ENCODE results near the gene LCP2. TPM values are rescaled to one million over a fixed set of nuclear protein-coding genes. Genes with fewer than 3 reads are reported as not detected.

The LCP2 gene
- total and polyA plus RNA-seq, 2 experiments from 2014 or later: 0.80 TPM; not detected in 1

DNA sequence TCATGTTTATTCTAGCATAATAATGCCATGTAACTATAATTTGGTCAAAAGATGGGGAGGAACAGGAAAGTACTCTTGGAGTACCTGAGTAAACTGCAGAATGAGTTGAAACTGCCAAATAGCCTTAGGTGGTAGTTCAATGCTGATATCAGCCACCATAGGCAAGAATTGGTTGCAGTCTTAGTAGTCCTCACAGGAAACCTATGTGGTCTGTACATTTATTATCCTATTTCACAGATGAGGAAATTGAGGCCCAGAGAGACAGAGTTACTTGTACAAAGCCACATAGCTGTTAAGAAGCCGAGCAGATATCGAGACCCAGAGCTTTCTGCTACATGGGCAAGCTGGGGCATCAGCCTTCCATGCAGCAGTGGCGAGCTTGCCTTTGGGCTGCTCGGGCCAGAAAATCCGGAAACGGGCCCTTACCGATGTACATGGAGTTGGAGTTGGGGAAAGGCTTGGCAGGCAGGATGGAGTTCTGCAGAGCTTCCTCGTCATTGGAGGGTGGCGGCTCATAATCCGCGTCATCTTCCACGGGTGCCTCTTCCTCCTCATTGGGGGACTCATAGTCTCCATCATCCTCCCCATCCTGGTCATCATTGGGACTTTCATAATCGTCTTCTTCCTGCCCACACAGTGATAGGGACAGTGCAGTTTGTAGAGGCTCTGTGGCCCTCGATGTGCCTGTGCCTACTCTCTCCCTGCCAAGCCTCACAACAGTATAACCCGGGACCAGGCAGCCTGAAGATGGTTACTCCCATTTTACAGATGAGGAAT, 27.1 kb downstream of the LCP2 start:
- Histone ChIP-seq H3K9me3 (ENCODE audit: low read depth) (no peaks in the 10 kb centered on the region), H3K79me2 (no peaks in the 10 kb centered on the region), H3K27ac (no peak overlapping the region), H3K4me1 (ENCODE audit: insufficient read depth) (peaks cover 5% of the 10 kb centered on the region), H3K9me2 (replicated peaks; ENCODE audit: insufficient read depth) (no peaks in the 10 kb centered on the region), H3K4me3 (no peak overlapping the region), H4K20me1 (ENCODE audit: insufficient read depth, poor library complexity, severe bottlenecking) (no peaks in the 10 kb centered on the region), H2AFZ (no peak overlapping the region), H3K4me2 (no peak overlapping the region), H3K36me3 (replicated peaks; ENCODE audit: insufficient read depth, low read depth) (no peaks in the 10 kb centered on the region), H3K27me3 (peaks cover 19% of the 10 kb centered on the region)
- 92% methylated on average over 15 of the region's 15 CpGs for WGBS (ENCODE audit: low lambda C conversion rate, missing lambda C conversion rate)
- TF ChIP-seq, protein P1, sequence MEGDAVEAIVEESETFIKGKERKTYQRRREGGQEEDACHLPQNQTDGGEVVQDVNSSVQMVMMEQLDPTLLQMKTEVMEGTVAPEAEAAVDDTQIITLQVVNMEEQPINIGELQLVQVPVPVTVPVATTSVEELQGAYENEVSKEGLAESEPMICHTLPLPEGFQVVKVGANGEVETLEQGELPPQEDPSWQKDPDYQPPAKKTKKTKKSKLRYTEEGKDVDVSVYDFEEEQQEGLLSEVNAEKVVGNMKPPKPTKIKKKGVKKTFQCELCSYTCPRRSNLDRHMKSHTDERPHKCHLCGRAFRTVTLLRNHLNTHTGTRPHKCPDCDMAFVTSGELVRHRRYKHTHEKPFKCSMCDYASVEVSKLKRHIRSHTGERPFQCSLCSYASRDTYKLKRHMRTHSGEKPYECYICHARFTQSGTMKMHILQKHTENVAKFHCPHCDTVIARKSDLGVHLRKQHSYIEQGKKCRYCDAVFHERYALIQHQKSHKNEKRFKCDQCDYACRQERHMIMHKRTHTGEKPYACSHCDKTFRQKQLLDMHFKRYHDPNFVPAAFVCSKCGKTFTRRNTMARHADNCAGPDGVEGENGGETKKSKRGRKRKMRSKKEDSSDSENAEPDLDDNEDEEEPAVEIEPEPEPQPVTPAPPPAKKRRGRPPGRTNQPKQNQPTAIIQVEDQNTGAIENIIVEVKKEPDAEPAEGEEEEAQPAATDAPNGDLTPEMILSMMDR (IDR thresholded peaks at IDR 0.05; ENCODE audit: poor library complexity): no peak
- TF ChIP-seq EZH2 (IDR thresholded peaks at IDR 0.05; ENCODE audit: borderline replicate concordance): no peak
- TF ChIP-seq EZH2phosphoT487 (IDR thresholded peaks at IDR 0.05; ENCODE audit: low read depth, severe bottlenecking, unreplicated experiment): no peak
- DNase-seq (ENCODE audit: low spot score): no peak

DNA sequence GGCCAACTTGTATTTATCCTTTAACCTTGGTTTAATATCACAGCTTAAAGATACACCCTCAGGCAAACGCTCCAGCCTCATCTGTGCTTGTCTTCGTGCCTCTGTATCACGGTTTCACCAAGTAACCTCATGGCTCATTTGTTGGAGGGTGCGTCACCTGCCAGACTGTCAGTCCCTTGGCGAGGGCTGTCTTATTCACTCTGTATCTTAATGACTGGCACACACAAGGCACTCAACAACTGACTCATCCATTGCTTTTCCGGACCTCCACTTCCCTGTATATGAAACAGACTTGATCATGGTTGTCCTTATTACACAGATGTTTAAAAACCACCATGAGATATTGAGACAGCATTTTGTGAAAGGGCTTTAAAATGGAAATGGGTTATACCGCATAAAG, 28.0 kb downstream of the LCP2 start:
- Histone ChIP-seq H3K27me3 (peaks cover 19% of the 10 kb centered on the region), H3K79me2 (no peaks in the 10 kb centered on the region), H4K20me1 (ENCODE audit: insufficient read depth, poor library complexity, severe bottlenecking) (no peaks in the 10 kb centered on the region), H3K36me3 (replicated peaks; ENCODE audit: insufficient read depth, low read depth) (no peaks in the 10 kb centered on the region), H3K9me2 (replicated peaks; ENCODE audit: insufficient read depth) (no peaks in the 10 kb centered on the region), H3K27ac (no peak overlapping the region), H3K4me2 (no peak overlapping the region), H3K4me3 (no peak overlapping the region), H3K9me3 (ENCODE audit: low read depth) (no peaks in the 10 kb centered on the region), H2AFZ (no peak overlapping the region), H3K4me1 (ENCODE audit: insufficient read depth) (peaks cover 5% of the 10 kb centered on the region)
- TF ChIP-seq EZH2 (IDR thresholded peaks at IDR 0.05; ENCODE audit: borderline replicate concordance) (no peak), EZH2phosphoT487 (IDR thresholded peaks at IDR 0.05; ENCODE audit: low read depth, severe bottlenecking, unreplicated experiment) (no peak)
- TF ChIP-seq, protein P1 (IDR thresholded peaks at IDR 0.05; ENCODE audit: poor library complexity): no peak
- no peak for DNase-seq (ENCODE audit: low spot score)
- WGBS (ENCODE audit: low lambda C conversion rate, missing lambda C conversion rate): 95% methylated on average over 7 of the region's 7 CpGs

DNA sequence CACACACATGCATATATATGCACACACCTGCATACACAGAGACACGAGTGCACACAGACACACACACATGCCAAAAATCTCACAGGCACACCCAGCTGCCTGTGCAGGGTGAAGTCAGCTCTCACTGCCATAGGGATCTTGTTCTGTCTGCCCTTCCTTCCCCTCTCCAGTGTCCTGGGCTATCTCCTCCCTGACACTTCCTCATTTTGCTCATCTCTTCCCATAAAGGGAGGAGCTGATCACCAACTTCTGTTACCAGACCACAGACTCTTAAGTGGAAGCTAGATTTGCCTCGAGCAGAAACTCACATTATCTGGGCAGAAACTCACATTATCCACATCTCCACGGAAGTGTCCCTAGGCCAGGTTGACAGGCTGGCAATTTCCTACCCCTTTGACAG, 28.7 kb downstream of the LCP2 start:
- peaks cover 24% of the 10 kb centered on the region for H3K27me3 ChIP-seq
- peaks cover 5% of the 10 kb centered on the region for H3K4me1 ChIP-seq (ENCODE audit: insufficient read depth)
- H4K20me1 ChIP-seq (ENCODE audit: insufficient read depth, poor library complexity, severe bottlenecking): no peaks in the 10 kb centered on the region
- no peak overlapping the region for H3K4me3 ChIP-seq
- no peaks in the 10 kb centered on the region for H3K9me2 ChIP-seq (replicated peaks; ENCODE audit: insufficient read depth)
- H3K27ac ChIP-seq: no peak overlapping the region
- H3K79me2 ChIP-seq: no peaks in the 10 kb centered on the region
- H2AFZ ChIP-seq: no peak overlapping the region
- no peak for DNase-seq (ENCODE audit: low spot score)
- H3K36me3 ChIP-seq (replicated peaks; ENCODE audit: insufficient read depth, low read depth): no peaks in the 10 kb centered on the region
- no peaks in the 10 kb centered on the region for H3K9me3 ChIP-seq (ENCODE audit: low read depth)
- no peak for TF ChIP-seq EZH2phosphoT487 (IDR thresholded peaks at IDR 0.05; ENCODE audit: low read depth, severe bottlenecking, unreplicated experiment)
- TF ChIP-seq, protein P1 (IDR thresholded peaks at IDR 0.05; ENCODE audit: poor library complexity): no peak
- TF ChIP-seq EZH2 (IDR thresholded peaks at IDR 0.05; ENCODE audit: borderline replicate concordance): no peak
- H3K4me2 ChIP-seq: no peak overlapping the region
- 45% methylated on average over 3 of the region's 3 CpGs for WGBS (ENCODE audit: low lambda C conversion rate, missing lambda C conversion rate)

Data from hepatocyte (in vitro differentiated cells).